IMR-90 (cell line): Measurements from ENCODE around the gene KCNG3. TPM values are rescaled to one million over a fixed set of nuclear protein-coding genes. Genes with fewer than 3 reads are reported as not detected.

ENCODE experiments used
- ATAC-seq: fragments of 200-7000 bp; cut with Tn5 transposase; 2 replicates; pipeline ENCODE4 v1.9.1; 2020; ENCODE audit warnings: low read depth, mild to moderate bottlenecking, moderate library complexity
- BruUV-seq: library from RNA; stranded (reverse); fragments of 400-500 nt; replicated peaks from 2 replicates; lab custom pipeline; 2021; lab: Mats Ljungman, UMichigan
- CTCF ChIA-PET: fragments of 300-600 bp; formaldehyde crosslinking; extraction: SDS; loops from one replicate; lab custom pipeline; 2021; ENCODE audit warnings: antibody characterized with exemption; lab: Yijun Ruan, JAX
- POLR2A ChIA-PET: fragments of 300-600 bp; sonication (Branson Sonifier 250); formaldehyde crosslinking; loops from one replicate; lab custom pipeline; 2022; ENCODE audit warnings: antibody characterized with exemption; ENCODE audit not compliant: unreplicated experiment; lab: Charles Lee
- DNase-seq: peaks from one replicate; pipeline ENCODE4 v3.0.0; 2013
- H2AFZ ChIP-seq: replicated peaks from 2 replicates; pipeline ENCODE3; 2013; ENCODE audit warnings: low read length, mild to moderate bottlenecking; ENCODE audit not compliant: poor library complexity
- H2AK5ac ChIP-seq: 2 replicates; pipeline ENCODE4 v1.6.1; 2013; ENCODE audit warnings: low read depth, low read length, inconsistent platforms
- H2AK9ac ChIP-seq: replicated peaks from 2 replicates; pipeline ENCODE3; 2013; ENCODE audit warnings: mild to moderate bottlenecking, low read depth, low read length, moderate library complexity; ENCODE audit not compliant: poor library complexity
- H2BK120ac ChIP-seq: 2 replicates; pipeline ENCODE4 v1.6.1; 2013; ENCODE audit warnings: low read depth, low read length, inconsistent platforms
- H2BK15ac ChIP-seq: 3 replicates; pipeline ENCODE4 v1.6.1; 2013; ENCODE audit warnings: low read depth, low read length, inconsistent platforms
- H2BK20ac ChIP-seq: 2 replicates; pipeline ENCODE4 v1.6.1; 2013; ENCODE audit warnings: low read depth, mild to moderate bottlenecking, inconsistent platforms, low read length, moderate library complexity
- H2BK5ac ChIP-seq: 2 replicates; pipeline ENCODE4 v1.6.1; 2013; ENCODE audit warnings: mild to moderate bottlenecking, low read depth, low read length, inconsistent platforms; ENCODE audit not compliant: poor library complexity, severe bottlenecking
- H3K14ac ChIP-seq: replicated peaks from 2 replicates; pipeline ENCODE4 v1.6.1; 2013; ENCODE audit warnings: low read depth, low read length, inconsistent platforms
- H3K18ac ChIP-seq: 2 replicates; pipeline ENCODE4 v1.6.1; 2013; ENCODE audit warnings: low read depth, low read length, control low read depth
- H3K23ac ChIP-seq: 2 replicates; pipeline ENCODE4 v1.6.1; 2013; ENCODE audit warnings: low read depth, low read length, inconsistent platforms
- H3K27ac ChIP-seq: 2 replicates; pipeline ENCODE4 v1.5.1; 2013; ENCODE audit warnings: mild to moderate bottlenecking, control low read depth, low read length; ENCODE audit not compliant: insufficient read depth
- H3K27me3 ChIP-seq: 2 replicates; pipeline ENCODE4 v1.6.1; 2013; ENCODE audit warnings: low read length; ENCODE audit not compliant: control insufficient read depth, insufficient read depth
- H3K36me3 ChIP-seq: 2 replicates; pipeline ENCODE4 v1.6.1; 2013; ENCODE audit warnings: low read length, mixed read lengths; ENCODE audit not compliant: control insufficient read depth, insufficient read depth
- H3K4ac ChIP-seq: 2 replicates; pipeline ENCODE4 v1.6.1; 2013; ENCODE audit warnings: low read depth, low read length, inconsistent platforms
- H3K4me1 ChIP-seq: 2 replicates; pipeline ENCODE4 v1.6.1; 2013; ENCODE audit warnings: low read length, mixed read lengths; ENCODE audit not compliant: control insufficient read depth, insufficient read depth
- H3K4me2 ChIP-seq: 2 replicates; pipeline ENCODE4 v1.6.1; 2013; ENCODE audit warnings: low read depth, mild to moderate bottlenecking, control low read depth, low read length, moderate library complexity
- H3K4me3 ChIP-seq: 2 replicates; pipeline ENCODE4 v1.5.1; 2013; ENCODE audit warnings: low read depth, mild to moderate bottlenecking, control low read depth, low read length, moderate library complexity; ENCODE audit not compliant: insufficient read depth
- H3K56ac ChIP-seq: 2 replicates; pipeline ENCODE4 v1.6.1; 2013; ENCODE audit warnings: low read length, inconsistent platforms; ENCODE audit not compliant: insufficient read depth; ENCODE audit errors: extremely low read depth
- H3K79me1 ChIP-seq, 2 experiments: 2 replicates each; pipeline ENCODE4 v1.6.1; 2013; ENCODE audit warnings: low read length in 2 of 2, inconsistent platforms in 1 of 2, low read depth in 1 of 2
- H3K9ac ChIP-seq: 2 replicates; pipeline ENCODE4 v1.6.1; 2013; ENCODE audit warnings: low read depth, low read length, control low read depth
- H3K9me1 ChIP-seq: 2 replicates; pipeline ENCODE4 v1.6.1; 2013; ENCODE audit warnings: low read length, inconsistent platforms; ENCODE audit not compliant: insufficient read depth
- H3K9me3 ChIP-seq: 2 replicates; pipeline ENCODE4 v1.6.1; 2013; ENCODE audit warnings: low read length; ENCODE audit not compliant: control insufficient read depth, insufficient read depth
- H4K20me1 ChIP-seq: 2 replicates; pipeline ENCODE4 v1.6.1; 2013; ENCODE audit warnings: low read length, inconsistent platforms; ENCODE audit not compliant: insufficient read depth
- H4K5ac ChIP-seq: 2 replicates; pipeline ENCODE4 v1.6.1; 2013; ENCODE audit warnings: mild to moderate bottlenecking, low read depth, low read length, control low read depth
- H4K8ac ChIP-seq, 2 experiments: 2 replicates each; pipeline ENCODE4 v1.6.1; 2013; ENCODE audit warnings: low read depth in 2 of 2, low read length in 2 of 2, control low read depth in 1 of 2, inconsistent platforms in 1 of 2
- H4K91ac ChIP-seq: 2 replicates; pipeline ENCODE4 v1.6.1; 2013; ENCODE audit warnings: low read depth, low read length, inconsistent platforms; ENCODE audit not compliant: insufficient read depth
- BHLHE40 ChIP-seq: fragments of 150-350 bp; IDR thresholded peaks from 2 replicates; pipeline ENCODE4 v1.6.1; 2016; ENCODE audit warnings: mild to moderate bottlenecking, low read depth, low read length
- CEBPB ChIP-seq: IDR thresholded peaks from 2 replicates; pipeline ENCODE4 v1.6.1; 2012; ENCODE audit warnings: low read depth, low read length, improper control_type of control experiment
- CHD1 ChIP-seq: IDR thresholded peaks from 2 replicates; pipeline ENCODE4 v1.6.1; 2012; ENCODE audit warnings: low read depth, low read length, improper control_type of control experiment
- CTCF ChIP-seq: conservative IDR thresholded peaks from 2 replicates; pipeline ENCODE4 v1.5.1; 2012; ENCODE audit warnings: mild to moderate bottlenecking, low read depth, low read length, improper control_type of control experiment
- ELK1 ChIP-seq: fragments of 150-350 bp; IDR thresholded peaks from 2 replicates; pipeline ENCODE4 v1.6.1; 2016; ENCODE audit warnings: low read depth, mild to moderate bottlenecking, low read length, moderate library complexity, borderline replicate concordance
- FOS ChIP-seq: fragments of 150-350 bp; IDR thresholded peaks from 2 replicates; pipeline ENCODE4 v1.6.1; 2016; ENCODE audit warnings: low read depth, low read length
- MAFK ChIP-seq: IDR thresholded peaks from 2 replicates; pipeline ENCODE4 v1.6.1; 2012; ENCODE audit warnings: low read depth, low read length, improper control_type of control experiment
- MAZ ChIP-seq: IDR thresholded peaks from 2 replicates; pipeline ENCODE4 v1.6.1; 2012; ENCODE audit warnings: low read depth, mild to moderate bottlenecking, low read length, improper control_type of control experiment, moderate library complexity, borderline replicate concordance
- MXI1 ChIP-seq: IDR thresholded peaks from 2 replicates; pipeline ENCODE4 v1.6.1; 2012; ENCODE audit warnings: low read depth, mild to moderate bottlenecking, low read length, moderate library complexity, borderline replicate concordance
- NFE2L2 ChIP-seq: fragments of 150-350 bp; IDR thresholded peaks from 2 replicates; pipeline ENCODE4 v1.6.1; 2016; ENCODE audit warnings: low read depth, mild to moderate bottlenecking, low read length
- POLR2A ChIP-seq: IDR thresholded peaks from 2 replicates; pipeline ENCODE4 v1.6.1; 2012; ENCODE audit warnings: mild to moderate bottlenecking, low read depth, low read length
- RAD21 ChIP-seq: IDR thresholded peaks from 2 replicates; pipeline ENCODE4 v1.6.1; 2012; ENCODE audit warnings: low read length, improper control_type of control experiment
- RCOR1 ChIP-seq: IDR thresholded peaks from 2 replicates; pipeline ENCODE4 v1.6.1; 2012; ENCODE audit warnings: mild to moderate bottlenecking, low read length, improper control_type of control experiment; ENCODE audit not compliant: insufficient replicate concordance
- RFX5 ChIP-seq: IDR thresholded peaks from 2 replicates; pipeline ENCODE4 v1.8.0; 2012; ENCODE audit warnings: low read depth, mild to moderate bottlenecking, low read length, moderate library complexity
- SMC3 ChIP-seq: fragments of 150-350 bp; IDR thresholded peaks from 2 replicates; pipeline ENCODE4 v1.6.1; 2016; ENCODE audit warnings: low read depth, mild to moderate bottlenecking, antibody characterized with exemption, low read length, moderate library complexity
- USF2 ChIP-seq: fragments of 150-350 bp; IDR thresholded peaks from 2 replicates; pipeline ENCODE4 v1.6.1; 2017; ENCODE audit warnings: mild to moderate bottlenecking, antibody characterized with exemption, low read length, low read depth
- WGBS, 2 experiments: methylation state at CpG; one replicate each; pipeline versions ENCODE4 v1.1.5 to v1.1.7; 2013; ENCODE audit warnings: missing lambda C conversion rate in 2 of 2; ENCODE audit not compliant: insufficient read length in 1 of 2; ENCODE audit errors: extremely low coverage in 2 of 2; 5-methylcytosine and 5-hydroxymethylcytosine counted together
- dilution Hi-C: fragments of 300-500 bp; cut with HindIII; formaldehyde crosslinking; loops from one replicate; pipeline ENCODE4 v1.14.3; 2018; ENCODE audit warnings: low sequenced_read_pairs; ENCODE audit not compliant: unreplicated experiment
- in situ Hi-C: fragments of 300-500 bp; cut with MboI; formaldehyde crosslinking; loops from 3 replicates; pipeline ENCODE4 v1.14.3; 2019; ENCODE audit warnings: low sequenced_read_pairs, inconsistent platforms, mixed read lengths
- intact Hi-C: fragments of 100-400 bp; cut with micrococcal nuclease; formaldehyde crosslinking; loops from 2 replicates; pipeline ENCODE4 v1.10.0; 2022
- polyA plus RNA-seq, 3 experiments: library from polyadenylated mRNA; depleted of rRNA; stranded (reverse); fragments of >200 nt; gene quantifications; 2 replicates each; pipeline ENCODE4 v1.2.3, GENCODE V29; 2012; ENCODE audit warnings: low replicate concordance in 1 of 3
- total RNA-seq: library from RNA; depleted of rRNA; stranded (reverse); fragments of >200 nt; gene quantifications from 2 replicates; pipeline ENCODE4 v1.2.3, GENCODE V29; 2012

KCNG3 gene
- total and polyA plus RNA-seq, 2 of the 4 experiments (the other 2 are of a cell fraction), result under 0.01 TPM; not detected in 1

DNA sequence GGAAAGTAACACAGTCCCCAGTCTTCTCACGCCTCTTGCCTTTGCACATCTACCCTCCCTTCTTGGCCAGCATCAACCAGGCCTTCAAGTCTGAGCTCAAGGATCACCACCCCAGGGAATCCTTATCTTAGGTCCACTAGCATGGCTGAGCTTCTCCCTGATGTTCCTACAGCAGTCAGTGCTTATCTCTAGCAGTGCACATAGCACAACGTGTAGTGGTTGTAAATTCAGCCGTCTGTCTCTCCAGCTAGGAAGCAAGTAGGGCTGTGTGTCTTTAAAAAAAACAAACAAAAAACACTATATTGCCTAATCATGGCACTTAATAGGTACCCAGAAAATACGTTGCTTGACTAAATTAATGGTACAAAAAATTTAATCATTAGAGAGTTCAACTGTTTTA is 29.2 kb downstream of the KCNG3 start:
- no peak overlapping the region for H3K4me2 ChIP-seq
- no peak overlapping the region for H3K18ac ChIP-seq
- no peaks in the 10 kb centered on the region for H3K36me3 ChIP-seq
- no peak overlapping the region for H3K4ac ChIP-seq
- intact Hi-C loops, result no loop called here
- no peak overlapping the region for H2AK5ac ChIP-seq
- H2AK9ac ChIP-seq, result no peak overlapping the region
- no peak overlapping the region for H4K8ac ChIP-seq
- H3K14ac ChIP-seq, result no peak overlapping the region
- no peak overlapping the region for H4K5ac ChIP-seq
- H2BK15ac ChIP-seq, result no peak overlapping the region
- ChIA-PET CTCF (no interaction called here), POLR2A (no interaction called here)
- TF ChIP-seq MAFK (no peak), FOS (no peak), RFX5 (no peak), CEBPB (no peak), USF2 (no peak), BHLHE40 (no peak), NFE2L2 (no peak), RCOR1 (no peak), CTCF (no peak), POLR2A (no peak), RAD21 (no peak), MXI1 (no peak), SMC3 (no peak), ELK1 (no peak), MAZ (no peak), CHD1 (no peak)
- H2BK5ac ChIP-seq, result no peak overlapping the region
- H4K91ac ChIP-seq, result no peak overlapping the region
- H2AFZ ChIP-seq, result no peak overlapping the region
- H3K27me3 ChIP-seq, result peaks cover 22% of the 10 kb centered on the region
- no peaks in the 10 kb centered on the region for H4K20me1 ChIP-seq
- no peaks in the 10 kb centered on the region for H3K79me1 ChIP-seq
- BruUV-seq, result no TSS peak
- no peak overlapping the region for H2BK120ac ChIP-seq
- H3K4me1 ChIP-seq, result no peaks in the 10 kb centered on the region
- WGBS, 2 experiments, result no CpG with 5 or more reads among the region's 4 CpGs
- H3K56ac ChIP-seq, result no peak overlapping the region
- H2BK20ac ChIP-seq, result no peak overlapping the region
- ATAC-seq (no peak), DNase-seq (no peak)
- H3K9me1 ChIP-seq, result no peaks in the 10 kb centered on the region
- no peak overlapping the region for H3K4me3 ChIP-seq
- dilution Hi-C loops, result no loop called here
- in situ Hi-C loops, result no loop called here
- peaks cover 2% of the 10 kb centered on the region for H3K9me3 ChIP-seq
- no peak overlapping the region for H3K23ac ChIP-seq
- no peak overlapping the region for H3K27ac ChIP-seq
- H3K9ac ChIP-seq, result no peak overlapping the region
